ENCODE data around the gene PLXNA4. TPM values are rescaled to one million over a fixed set of nuclear protein-coding genes. Genes with fewer than 3 reads are reported as not detected.
A peak's percentile ranks its signal among the peaks of the same experiment; 100 is the strongest.

Gene PLXNA4
- total RNA-seq, 2 donors from 2014 or later, result 12.2 to 27.7 TPM

DNA sequence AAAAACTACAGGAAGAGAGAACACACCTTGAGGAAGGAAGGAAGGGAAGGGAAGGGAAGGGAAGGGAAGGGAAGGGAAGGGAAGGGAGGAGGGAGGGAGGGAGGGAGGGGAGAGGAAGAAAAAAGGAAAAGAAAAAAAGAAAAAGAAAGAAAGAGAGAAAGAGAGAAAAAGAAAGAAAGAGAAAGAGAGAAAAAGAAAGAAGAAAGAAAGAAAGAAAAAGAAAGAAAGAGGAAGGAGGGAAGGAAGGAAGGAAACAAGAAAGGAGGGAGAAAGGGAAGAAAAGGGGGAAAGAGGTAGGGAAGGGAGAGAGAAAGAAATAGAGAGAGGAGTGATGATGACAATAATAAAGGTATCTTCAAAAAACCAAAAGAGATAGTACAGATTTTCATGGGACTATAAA lies 12.3 kb upstream of the PLXNA4 start:
- Histone ChIP-seq H3K9me3 (no peaks in the 10 kb centered on the region), H3K4me3 (no peak overlapping the region), H3K27ac (no peak overlapping the region), H3K27me3 (replicated peaks; ENCODE audit: insufficient read depth) (no peaks in the 10 kb centered on the region), H3K36me3 (no peaks in the 10 kb centered on the region), H3K4me1 (ENCODE audit: control insufficient read depth in 1 of 2, low read depth in 2 of 2) (no peaks in the 10 kb centered on the region)
- TF ChIP-seq, protein P1, sequence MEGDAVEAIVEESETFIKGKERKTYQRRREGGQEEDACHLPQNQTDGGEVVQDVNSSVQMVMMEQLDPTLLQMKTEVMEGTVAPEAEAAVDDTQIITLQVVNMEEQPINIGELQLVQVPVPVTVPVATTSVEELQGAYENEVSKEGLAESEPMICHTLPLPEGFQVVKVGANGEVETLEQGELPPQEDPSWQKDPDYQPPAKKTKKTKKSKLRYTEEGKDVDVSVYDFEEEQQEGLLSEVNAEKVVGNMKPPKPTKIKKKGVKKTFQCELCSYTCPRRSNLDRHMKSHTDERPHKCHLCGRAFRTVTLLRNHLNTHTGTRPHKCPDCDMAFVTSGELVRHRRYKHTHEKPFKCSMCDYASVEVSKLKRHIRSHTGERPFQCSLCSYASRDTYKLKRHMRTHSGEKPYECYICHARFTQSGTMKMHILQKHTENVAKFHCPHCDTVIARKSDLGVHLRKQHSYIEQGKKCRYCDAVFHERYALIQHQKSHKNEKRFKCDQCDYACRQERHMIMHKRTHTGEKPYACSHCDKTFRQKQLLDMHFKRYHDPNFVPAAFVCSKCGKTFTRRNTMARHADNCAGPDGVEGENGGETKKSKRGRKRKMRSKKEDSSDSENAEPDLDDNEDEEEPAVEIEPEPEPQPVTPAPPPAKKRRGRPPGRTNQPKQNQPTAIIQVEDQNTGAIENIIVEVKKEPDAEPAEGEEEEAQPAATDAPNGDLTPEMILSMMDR (IDR thresholded peaks at IDR 0.05), result no peak
- DNase-seq (ENCODE audit: low spot score) (no peak), ATAC-seq (ENCODE audit: insufficient number of reproducible peaks, low FRiP score, low read depth) (no peak)

GRCh38 chr7:132584796-132585494 lies 8.7 kb upstream of the PLXNA4 start:
- DNase-seq (ENCODE audit: low spot score) (no peak), ATAC-seq (ENCODE audit: insufficient number of reproducible peaks, low FRiP score, low read depth) (no peak)
- no peak overlapping the region for H3K4me3 ChIP-seq
- no peaks in the 10 kb centered on the region for H3K9me3 ChIP-seq
- H3K36me3 ChIP-seq, result no peaks in the 10 kb centered on the region
- TF ChIP-seq, protein P1 (IDR thresholded peaks at IDR 0.05), result no peak
- H3K4me1 ChIP-seq (ENCODE audit: control insufficient read depth in 1 of 2, low read depth in 2 of 2), result no peaks in the 10 kb centered on the region
- H3K27ac ChIP-seq, result no peak overlapping the region
- no peaks in the 10 kb centered on the region for H3K27me3 ChIP-seq (replicated peaks; ENCODE audit: insufficient read depth)

- H3K4me3 ChIP-seq, result no peak overlapping the region
- H3K9me3 ChIP-seq, result no peaks in the 10 kb centered on the region
- TF ChIP-seq, protein P1 (IDR thresholded peaks at IDR 0.05), result no peak
- peaks cover 0 to 6% of the 10 kb centered on the region in 2 donors for H3K4me1 ChIP-seq (ENCODE audit: control insufficient read depth in 1 of 2, low read depth in 2 of 2)
- ATAC-seq (ENCODE audit: insufficient number of reproducible peaks, low FRiP score, low read depth) (no peak), DNase-seq (ENCODE audit: low spot score) (no peak)
- H3K36me3 ChIP-seq, result no peaks in the 10 kb centered on the region
- H3K27me3 ChIP-seq (replicated peaks; ENCODE audit: insufficient read depth), result no peaks in the 10 kb centered on the region
- H3K27ac ChIP-seq, result no peak overlapping the region
Measured at GRCh38 chr7:132581431-132581830, 5.2 kb upstream of the PLXNA4 start.

DNA sequence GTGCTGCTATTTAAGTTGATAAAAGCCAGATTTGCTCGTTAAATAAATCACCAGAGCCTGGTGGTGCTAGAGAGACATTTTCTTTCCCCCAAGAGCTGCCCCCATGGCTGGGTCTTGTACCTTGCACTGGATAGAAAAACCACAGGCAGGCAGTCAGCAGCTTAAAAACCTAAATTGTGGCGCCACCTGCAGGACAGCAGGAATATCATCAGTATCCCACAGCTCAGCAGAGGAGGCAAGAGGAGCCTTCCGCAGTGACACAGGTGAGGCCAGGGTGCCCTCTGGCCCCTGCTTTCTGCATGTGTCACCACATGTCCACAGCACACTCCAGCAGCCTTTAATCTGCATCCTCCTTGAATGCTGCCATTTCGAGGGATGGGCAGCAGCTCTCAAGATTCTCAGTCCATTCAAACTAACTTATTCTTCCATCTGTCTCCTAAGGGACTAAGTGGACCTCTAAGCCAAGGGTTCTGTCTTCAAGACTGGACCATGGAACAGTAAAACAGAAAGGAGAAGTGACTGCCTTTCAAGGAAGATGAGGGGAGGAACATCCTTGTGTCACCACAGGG lies 4.5 kb upstream of the PLXNA4 start:
- Histone ChIP-seq H3K4me3 (no peak overlapping the region), H3K9me3 (no peaks in the 10 kb centered on the region), H3K36me3 (no peaks in the 10 kb centered on the region), H3K4me1 (ENCODE audit: control insufficient read depth in 1 of 2, low read depth in 2 of 2) (peaks cover 0 to 11% of the 10 kb centered on the region in 2 donors), H3K27me3 (replicated peaks; ENCODE audit: insufficient read depth) (no peaks in the 10 kb centered on the region), H3K27ac (no peak overlapping the region)
- no peak for ATAC-seq (ENCODE audit: insufficient number of reproducible peaks, low FRiP score, low read depth)
- TF ChIP-seq, protein P1 (IDR thresholded peaks at IDR 0.05), result peak; percentile 72
- DNase-seq (ENCODE audit: low spot score), result no peak

DNA sequence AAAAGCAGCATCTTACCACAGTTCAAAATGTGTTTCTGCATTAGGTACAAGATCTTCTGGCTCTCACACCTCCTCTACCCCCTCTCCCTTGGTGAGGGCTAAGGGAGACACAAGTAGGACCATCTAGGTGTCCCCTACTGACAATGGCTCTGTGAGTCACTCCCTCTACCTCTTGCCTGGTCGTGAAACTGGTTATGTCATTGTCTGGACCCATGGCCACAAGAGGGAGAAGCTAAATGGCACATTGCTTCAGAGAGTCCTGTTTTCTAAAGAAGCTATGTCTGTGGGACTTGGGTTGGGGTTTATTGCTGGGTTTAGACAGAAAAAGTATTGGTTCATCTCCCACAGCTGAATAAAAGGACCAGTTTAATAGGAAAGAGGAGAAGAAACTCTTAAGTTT lies 4.0 kb upstream of the PLXNA4 start:
- ATAC-seq (ENCODE audit: insufficient number of reproducible peaks, low FRiP score, low read depth) (no peak), DNase-seq (ENCODE audit: low spot score) (no peak)
- Histone ChIP-seq H3K4me1 (ENCODE audit: control insufficient read depth in 1 of 2, low read depth in 2 of 2) (peaks cover 1 to 12% of the 10 kb centered on the region in 2 donors), H3K4me3 (no peak overlapping the region), H3K27me3 (replicated peaks; ENCODE audit: insufficient read depth) (no peaks in the 10 kb centered on the region), H3K9me3 (no peaks in the 10 kb centered on the region), H3K36me3 (no peaks in the 10 kb centered on the region), H3K27ac (no peak overlapping the region)
- TF ChIP-seq, protein P1 (IDR thresholded peaks at IDR 0.05), result no peak

All from thoracic aorta (tissue), 2 donors.